Activated effector memory CD4-positive, alpha-beta T cell treated with Interleukin-2 at 50 U/mL for 16 hours (primary cell): ENCODE measurements around the gene TBC1D4.
"Not testable (repeated sequence)": the region's sequence is repeated elsewhere in the genome, so short reads cannot be mapped to it uniquely, and the experiment has no call there.

Experiments
- DNase-seq: peaks from one replicate; pipeline ENCODE4 v3.0.0-alpha.2; 2020

Gene TBC1D4

GRCh38 chr13:75256922-75257321 lies 225.0 kb downstream of the TBC1D4 start:
- no peak for DNase-seq

GRCh38 chr13:75255653-75256052 lies 226.3 kb downstream of the TBC1D4 start:
- DNase-seq, result no peak

- no peak for DNase-seq
Measured at GRCh38 chr13:75255147-75255546, 226.8 kb downstream of the TBC1D4 start.

GRCh38 chr13:75251188-75251587 lies 230.8 kb downstream of the TBC1D4 start:
- DNase-seq, result no peak

GRCh38 chr13:75250526-75251178 lies 231.3 kb downstream of the TBC1D4 start:
- no peak for DNase-seq

GRCh38 chr13:75245578-75245977 lies 236.4 kb downstream of the TBC1D4 start:
- DNase-seq, result not testable (repeated sequence)

- DNase-seq, result not testable (repeated sequence)
Measured at GRCh38 chr13:75240240-75240639, 241.7 kb downstream of the TBC1D4 start.

GRCh38 chr13:75236774-75237173 lies 245.2 kb downstream of the TBC1D4 start:
- DNase-seq, result no peak
